Subcutaneous adipose tissue (tissue), 4 donors: ENCODE measurements around the gene APP. TPM values are rescaled to one million over a fixed set of nuclear protein-coding genes. Genes with fewer than 3 reads are reported as not detected.

Experiments used
- CTCF ChIP-seq: fragments of 450-650 bp; IDR thresholded peaks from one replicate; pipeline ENCODE4 v1.5.1; 2016; ENCODE audit warnings: low read depth, mild to moderate bottlenecking, control low read depth, antibody characterized with exemption, moderate library complexity
- total RNA-seq, 4 donors: library from RNA; depleted of rRNA; stranded (reverse); fragments of >200 nt; gene quantifications; one replicate each; pipeline ENCODE4 v1.1.0, GENCODE V29; 2016

APP gene
- total RNA-seq, 4 donors from 2014 or later: 210 to 257 (median 218) TPM

- no peak for TF ChIP-seq CTCF
Observed at GRCh38 chr21:25862112-25862511, 308.5 kb downstream of the APP start.

GRCh38 chr21:25859235-25859929 lies 311.2 kb downstream of the APP start:
- TF ChIP-seq CTCF: no peak

- no peak for TF ChIP-seq CTCF
Observed at GRCh38 chr21:25858325-25858724, 312.2 kb downstream of the APP start.

- no peak for TF ChIP-seq CTCF
Observed at GRCh38 chr21:25857308-25858074, 313.1 kb downstream of the APP start.

GRCh38 chr21:25855576-25855975 lies 315.0 kb downstream of the APP start:
- no peak for TF ChIP-seq CTCF

GRCh38 chr21:25850126-25850842 lies 320.3 kb downstream of the APP start:
- TF ChIP-seq CTCF: no peak

GRCh38 chr21:25848309-25848708 lies 322.3 kb downstream of the APP start:
- no peak for TF ChIP-seq CTCF
